Measurements from ENCODE around the gene CROCC.
A peak's percentile ranks its signal among the peaks of the same experiment; 100 is the strongest.
"Not testable (repeated sequence)": the region's sequence is repeated elsewhere in the genome, so short reads cannot be mapped to it uniquely, and the experiment has no call there.

Gene CROCC

GRCh38 chr1:16915627-16915973, 6.1 kb upstream of the CROCC start:
- DNase-seq (ENCODE audit: low read depth) = peak; percentile 44
- TF ChIP-seq CTCF (conservative IDR thresholded peaks at IDR 0.05; ENCODE audit: control insufficient read depth, insufficient read depth, low read depth, low read length) = peak; percentile 32
- H3K4me3 ChIP-seq (ENCODE audit: control insufficient read depth, low read depth, low read length) = no peak overlapping the region

- not testable (repeated sequence) for H3K4me3 ChIP-seq (ENCODE audit: control insufficient read depth, low read depth, low read length); DNase-seq (ENCODE audit: low read depth)
Observed at GRCh38 chr1:16916036-16916880, 5.5 kb upstream of the CROCC start.

GRCh38 chr1:16918371-16918770, 3.4 kb upstream of the CROCC start:
- H3K4me3 ChIP-seq (ENCODE audit: control insufficient read depth, low read depth, low read length) = no peak overlapping the region
- TF ChIP-seq CTCF (conservative IDR thresholded peaks at IDR 0.05; ENCODE audit: control insufficient read depth, insufficient read depth, low read depth, low read length) = no peak
- DNase-seq (ENCODE audit: low read depth) = no peak

GRCh38 chr1:16918936-16919665, 2.6 kb upstream of the CROCC start:
- not testable (repeated sequence) for DNase-seq (ENCODE audit: low read depth); H3K4me3 ChIP-seq (ENCODE audit: control insufficient read depth, low read depth, low read length)

- DNase-seq (ENCODE audit: low read depth) = no peak
- no peak overlapping the region for H3K4me3 ChIP-seq (ENCODE audit: control insufficient read depth, low read depth, low read length)
- no peak for TF ChIP-seq CTCF (conservative IDR thresholded peaks at IDR 0.05; ENCODE audit: control insufficient read depth, insufficient read depth, low read depth, low read length)
Observed at GRCh38 chr1:16920951-16921350, 780 bp upstream of the CROCC start.

- no peak for TF ChIP-seq CTCF (conservative IDR thresholded peaks at IDR 0.05; ENCODE audit: control insufficient read depth, insufficient read depth, low read depth, low read length)
- DNase-seq (ENCODE audit: low read depth) = no peak
- no peak overlapping the region for H3K4me3 ChIP-seq (ENCODE audit: control insufficient read depth, low read depth, low read length)
Observed at GRCh38 chr1:16922466-16922865, 735 bp downstream of the CROCC start.

- DNase-seq (ENCODE audit: low read depth) = no peak
- no peak overlapping the region for H3K4me3 ChIP-seq (ENCODE audit: control insufficient read depth, low read depth, low read length)
- no peak for TF ChIP-seq CTCF (conservative IDR thresholded peaks at IDR 0.05; ENCODE audit: control insufficient read depth, insufficient read depth, low read depth, low read length)
Observed at GRCh38 chr1:16922885-16923431, 1.2 kb downstream of the CROCC start.

Measured in fibroblast of mammary gland (primary cell).